ENCODE results near the gene TTC39C. TPM values are rescaled to one million over a fixed set of nuclear protein-coding genes. Genes with fewer than 3 reads are reported as not detected.
A peak's percentile ranks its signal among the peaks of the same experiment; 100 is the strongest.

The TTC39C gene
- total and polyA plus RNA-seq, 7 donors = 0.48 to 2.4 (median 1.2) TPM

DNA sequence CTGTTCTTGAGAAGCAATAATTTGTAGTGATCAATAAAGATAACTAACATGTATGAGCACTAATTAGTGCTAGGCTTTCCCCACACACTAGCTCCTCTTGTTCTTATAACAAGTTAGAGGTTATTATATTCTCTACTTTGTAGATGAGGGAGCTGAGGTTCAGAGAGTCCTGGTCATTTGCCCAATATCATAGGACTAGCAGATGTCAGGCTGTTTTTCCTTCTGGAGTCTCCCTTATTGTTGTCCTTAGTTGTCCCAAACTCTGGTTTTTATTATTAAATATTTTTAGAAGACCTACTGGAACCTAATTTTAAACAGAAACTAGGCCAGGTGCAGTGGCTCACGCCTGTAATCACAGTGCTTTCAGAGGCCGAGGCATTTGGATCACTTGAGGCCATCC, 16.5 kb upstream of the TTC39C start:
- TF ChIP-seq, protein P1, sequence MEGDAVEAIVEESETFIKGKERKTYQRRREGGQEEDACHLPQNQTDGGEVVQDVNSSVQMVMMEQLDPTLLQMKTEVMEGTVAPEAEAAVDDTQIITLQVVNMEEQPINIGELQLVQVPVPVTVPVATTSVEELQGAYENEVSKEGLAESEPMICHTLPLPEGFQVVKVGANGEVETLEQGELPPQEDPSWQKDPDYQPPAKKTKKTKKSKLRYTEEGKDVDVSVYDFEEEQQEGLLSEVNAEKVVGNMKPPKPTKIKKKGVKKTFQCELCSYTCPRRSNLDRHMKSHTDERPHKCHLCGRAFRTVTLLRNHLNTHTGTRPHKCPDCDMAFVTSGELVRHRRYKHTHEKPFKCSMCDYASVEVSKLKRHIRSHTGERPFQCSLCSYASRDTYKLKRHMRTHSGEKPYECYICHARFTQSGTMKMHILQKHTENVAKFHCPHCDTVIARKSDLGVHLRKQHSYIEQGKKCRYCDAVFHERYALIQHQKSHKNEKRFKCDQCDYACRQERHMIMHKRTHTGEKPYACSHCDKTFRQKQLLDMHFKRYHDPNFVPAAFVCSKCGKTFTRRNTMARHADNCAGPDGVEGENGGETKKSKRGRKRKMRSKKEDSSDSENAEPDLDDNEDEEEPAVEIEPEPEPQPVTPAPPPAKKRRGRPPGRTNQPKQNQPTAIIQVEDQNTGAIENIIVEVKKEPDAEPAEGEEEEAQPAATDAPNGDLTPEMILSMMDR (IDR thresholded peaks at IDR 0.05) = no peak
- Histone ChIP-seq H3K4me3 (no peak overlapping the region), H3K27me3 (ENCODE audit: insufficient read depth in 3 of 3, low read length in 2 of 3) (no peaks in the 10 kb centered on the region), H3K9me3 (no peaks in the 10 kb centered on the region), H3K4me1 (no peaks in the 10 kb centered on the region), H3K27ac (no peak overlapping the region), H3K36me3 (ENCODE audit: insufficient read depth in 1 of 2, low read depth in 1 of 2) (no peaks in the 10 kb centered on the region)
- DNase-seq (no peak), ATAC-seq (no peak)
- WGBS, 3 donors = 63 to 84% (median 74%) methylated on average over 2 of the region's 2 CpGs
- intact Hi-C loops (cut with DNase I) = no loop called here

DNA sequence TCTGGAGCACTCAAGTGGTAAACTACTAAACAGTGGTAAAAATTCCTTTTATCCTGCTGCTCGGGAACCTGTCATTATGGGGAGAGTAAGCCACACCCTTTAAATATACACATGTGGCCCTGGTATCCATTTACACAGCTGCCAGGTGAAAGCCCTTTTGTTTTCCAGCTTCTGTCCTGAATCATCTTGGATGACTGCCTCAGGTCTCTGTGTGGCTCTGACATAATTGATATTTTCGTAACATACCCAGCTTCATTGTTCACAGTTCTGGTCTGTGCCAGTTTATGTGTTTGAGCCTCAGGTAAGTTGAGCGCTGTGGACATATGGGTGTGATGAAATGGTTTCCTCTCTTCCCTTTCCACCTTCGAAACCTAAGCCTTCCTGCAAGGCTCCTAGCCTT, 15.7 kb upstream of the TTC39C start:
- WGBS, 3 donors = 45 to 56% (median 50%) methylated on average over 4 of the region's 4 CpGs
- no peak overlapping the region for H3K27ac ChIP-seq
- intact Hi-C loops (cut with DNase I) = no loop called here

DNA sequence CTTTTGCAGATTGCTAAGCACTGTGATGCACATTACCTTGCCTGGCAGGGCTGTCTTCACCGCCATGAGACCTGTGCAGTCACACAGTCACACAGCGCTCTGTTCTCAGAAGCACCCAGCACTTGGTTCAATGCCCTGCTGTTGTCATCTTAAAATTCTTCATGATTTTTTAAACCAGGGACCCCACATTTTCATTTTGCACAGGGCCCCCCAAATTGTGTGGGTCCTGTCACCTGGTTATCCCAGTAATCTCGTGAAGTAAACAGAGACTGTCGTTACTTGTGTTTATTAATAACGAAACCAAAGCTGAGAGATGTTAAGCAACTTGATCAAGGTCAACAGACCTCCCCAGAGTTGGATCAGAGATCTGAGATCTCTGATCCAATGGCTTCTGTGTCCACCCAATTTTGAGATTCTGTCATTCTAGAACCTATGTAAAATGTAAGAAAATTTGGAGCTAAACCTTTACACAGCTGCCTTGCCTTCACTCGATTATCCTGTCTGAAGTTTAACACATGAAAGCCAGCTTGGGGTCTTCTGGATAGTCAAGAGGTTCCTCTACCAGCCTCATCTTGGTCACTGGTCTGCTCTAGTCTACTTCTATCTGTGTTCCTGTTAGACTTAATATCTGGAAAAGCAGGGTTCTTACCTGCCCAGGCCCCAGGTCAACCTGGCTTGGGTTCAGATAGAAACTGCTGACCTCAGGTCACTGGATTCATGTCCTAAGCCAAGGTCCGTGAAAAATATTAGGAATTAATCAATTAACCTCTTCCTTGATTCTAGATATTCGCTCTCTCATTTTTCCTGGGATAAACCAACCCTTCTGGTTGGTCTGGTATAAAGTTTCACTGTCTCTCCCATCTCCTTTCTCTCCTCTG, 13.7 kb upstream of the TTC39C start:
- Histone ChIP-seq H3K36me3 (ENCODE audit: insufficient read depth in 1 of 2, low read depth in 1 of 2) (no peaks in the 10 kb centered on the region), H3K4me3 (no peak overlapping the region), H3K27ac (no peak overlapping the region), H3K9me3 (no peaks in the 10 kb centered on the region), H3K27me3 (ENCODE audit: insufficient read depth in 3 of 3, low read length in 2 of 3) (no peaks in the 10 kb centered on the region), H3K4me1 (no peaks in the 10 kb centered on the region)
- DNase-seq = no peak
- WGBS, 3 donors = 89 to 93% (median 92%) methylated on average over 8 of the region's 8 CpGs
- intact Hi-C loops (cut with DNase I) = no loop called here
- no peak for ATAC-seq
- TF ChIP-seq, protein P1 (IDR thresholded peaks at IDR 0.05) = no peak

More for the DNA sequence above, 15.7 kb upstream of the TTC39C start:
- no peaks in the 10 kb centered on the region for H3K9me3 ChIP-seq
- no peaks in the 10 kb centered on the region for H3K27me3 ChIP-seq (ENCODE audit: insufficient read depth in 3 of 3, low read length in 2 of 3)
- DNase-seq (no peak), ATAC-seq (peak in 2 of 4 donors; percentile 23 to 61)
- H3K4me1 ChIP-seq = no peaks in the 10 kb centered on the region
- TF ChIP-seq, protein P1 (IDR thresholded peaks at IDR 0.05) = no peak
- H3K4me3 ChIP-seq = no peak overlapping the region
- no peaks in the 10 kb centered on the region for H3K36me3 ChIP-seq (ENCODE audit: insufficient read depth in 1 of 2, low read depth in 1 of 2)

DNA sequence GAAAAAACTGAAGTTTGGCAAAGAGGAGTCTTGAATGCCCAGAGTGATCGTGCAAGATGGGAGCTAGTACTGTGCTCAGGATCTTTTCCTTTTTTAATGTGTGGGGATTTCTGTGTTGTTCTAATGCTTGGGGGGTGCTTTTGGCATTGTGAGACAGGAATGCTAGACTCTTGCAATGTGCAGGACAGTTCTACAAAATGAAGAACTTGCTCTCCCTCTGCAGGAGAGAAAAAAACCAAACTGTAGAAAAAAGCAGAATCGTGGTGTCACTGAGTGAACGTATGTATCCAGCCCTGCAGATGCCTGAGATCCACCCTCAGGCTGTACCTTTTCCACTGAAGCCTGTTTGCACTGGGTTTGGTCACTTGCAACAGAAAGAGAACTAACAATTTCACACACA, 12.1 kb upstream of the TTC39C start:
- TF ChIP-seq, protein P1 (IDR thresholded peaks at IDR 0.05) = no peak
- intact Hi-C loops (cut with DNase I) = no loop called here
- no peaks in the 10 kb centered on the region for H3K27me3 ChIP-seq (ENCODE audit: insufficient read depth in 3 of 3, low read length in 2 of 3)
- H3K4me3 ChIP-seq = no peak overlapping the region
- DNase-seq (no peak), ATAC-seq (no peak)
- WGBS, 3 donors = 58 to 66% (median 59%) methylated on average over 3 of the region's 3 CpGs
- H3K9me3 ChIP-seq = no peaks in the 10 kb centered on the region
- no peaks in the 10 kb centered on the region for H3K4me1 ChIP-seq
- no peaks in the 10 kb centered on the region for H3K36me3 ChIP-seq (ENCODE audit: insufficient read depth in 1 of 2, low read depth in 1 of 2)
- H3K27ac ChIP-seq = no peak overlapping the region
